Adrenal gland (tissue), 12 donors: ENCODE data around the gene TANC1. TPM values are rescaled to one million over a fixed set of nuclear protein-coding genes. Genes with fewer than 3 reads are reported as not detected.

Source experiments
- DNase-seq, 7 donors: peaks; one replicate each; pipeline ENCODE4 v3.0.0-alpha.2; 2019 to 2020
- H3K27ac ChIP-seq, 5 donors: fragments of 200-600 bp; sonication (generic) in 4 of 5; 1 replicate in 3 of 5; 2 replicates in 2 of 5; pipeline versions ENCODE4 v1.5.1 to v1.8.0; 2016 to 2020; ENCODE audit warnings: mild to moderate bottlenecking in 1 of 5
- H3K27me3 ChIP-seq: fragments of 200-600 bp; 2 replicates; pipeline ENCODE4 v1.8.0; 2021
- H3K36me3 ChIP-seq, 2 donors: fragments of 200-600 bp; replicated peaks in 1 of 2; 1 replicate in 1 of 2; 2 replicates in 1 of 2; pipeline versions ENCODE4 v1.5.1 to v1.8.0; 2018 to 2022
- H3K4me1 ChIP-seq, 2 donors: fragments of 200-600 bp; replicated peaks in 1 of 2; 1 replicate in 1 of 2; 2 replicates in 1 of 2; pipeline versions ENCODE4 v1.5.1 to v1.8.0; 2018 to 2021
- H3K4me3 ChIP-seq, 4 donors: fragments of 200-600 bp; sonication (generic) in 3 of 4; one replicate each; pipeline ENCODE4 v1.5.1; 2016 to 2018
- H3K9me3 ChIP-seq, 3 donors: fragments of 200-600 bp; sonication (generic) in 1 of 3; replicated peaks in 1 of 3; 1 replicate in 2 of 3; 2 replicates in 1 of 3; pipeline versions ENCODE4 v1.5.1 to v1.8.0; 2016 to 2021
- CTCF ChIP-seq, 6 experiments: fragments of 450-650 bp in 4 of 6; fragments of 200-600 bp in 2 of 6; sonication (generic) in 1 of 6; IDR thresholded peaks; 1 replicate in 5 of 6; 2 replicates in 1 of 6; pipeline versions ENCODE4 v1.5.1 to v1.8.0; 2016 to 2021; ENCODE audit warnings: antibody characterized with exemption in 6 of 6, mild to moderate bottlenecking in 2 of 6, moderate library complexity in 1 of 6
- POLR2A ChIP-seq, 2 donors: fragments of 450-650 bp; IDR thresholded peaks; one replicate each; pipeline ENCODE4 v1.6.1; 2017; ENCODE audit warnings: antibody characterized with exemption in 2 of 2, mild to moderate bottlenecking in 2 of 2, moderate library complexity in 1 of 2
- WGBS, 4 donors: extraction: QIAGEN DNeasy Blood & Tissue Kit in 2 of 4; methylation state at CpG; one replicate each; pipeline versions ENCODE4 v1.1.5 to v1.1.7; 2013 to 2017; 5-methylcytosine and 5-hydroxymethylcytosine counted together
- intact Hi-C, 2 donors: fragments of 100-400 bp; cut with DNase I; formaldehyde crosslinking; loops; one replicate each; pipeline versions ENCODE4 v1.14.1 to v1.15.0; 2022 to 2023
- polyA plus RNA-seq, 3 donors: library from polyadenylated mRNA; stranded (reverse); fragments of 200-250 nt in 2 of 3; fragments of 350-450 nt in 1 of 3; fragmentation: Illumina TruSeq in 1 of 3; extraction: RNeasy Lipid Tissue Mini Kit (QIAGEN cat#74804) in 1 of 3; gene quantifications; one replicate each; pipeline ENCODE4 v1.2.3, GENCODE V29; 2013 to 2014
- total RNA-seq, 9 donors: library from RNA; depleted of rRNA in 4 of 9; stranded (reverse); fragments of >200 nt in 4 of 9; fragments of 120-200 nt in 1 of 9; fragmentation: NEBNext Ultra II Directional in 1 of 9; extraction: Animal tissue kit (Norgen Biotek cat#: 25700) in 1 of 9; gene quantifications; one replicate each; pipeline versions ENCODE4 v1.1.0 to v1.2.4, GENCODE V29; 2013 to 2023
- donor health status: healthy with polysubstance abuse.
- donor health status: Bipolar disorder and iron deficiency.
- donor health status: DM: yes; HTN: yes; CAD: no.
- donor health status: DM: no; HTN: no; CAD: no.
- donor health status: DM: no; HTN: no; CAD: no.
- donor health status: DM: yes; HTN: yes; CAD: no.

TANC1 gene
- total and polyA plus RNA-seq, 12 donors = 14.1 to 53.3 (median 24.8) TPM

DNA sequence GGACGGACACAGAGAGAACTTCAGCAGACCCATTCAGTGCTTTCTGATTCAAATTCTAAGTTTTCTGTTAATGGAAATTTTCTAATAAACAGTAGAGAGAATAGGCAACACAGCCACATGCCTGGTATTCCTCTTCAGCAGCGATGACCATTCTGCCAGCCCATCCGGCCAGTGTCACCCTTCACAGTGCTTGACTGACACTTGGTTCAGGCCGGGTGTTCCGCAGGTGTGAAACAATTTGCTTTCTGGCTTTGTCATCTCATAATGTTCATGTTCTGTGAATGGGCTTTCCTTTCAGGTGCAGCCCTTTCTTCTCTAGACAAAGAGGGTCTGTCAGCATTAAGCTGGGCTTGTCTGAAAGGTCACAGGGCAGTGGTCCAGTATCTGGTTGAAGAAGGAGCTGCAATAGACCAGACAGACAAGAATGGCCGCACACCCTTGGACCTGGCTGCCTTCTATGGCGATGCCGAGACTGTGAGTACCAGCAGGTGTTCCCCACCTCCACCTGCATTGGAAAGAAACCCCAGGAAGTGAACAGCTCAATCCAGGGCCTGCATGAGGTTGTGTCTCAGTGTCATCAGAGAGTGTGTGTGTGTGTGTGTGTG lies 251.1 kb downstream of the TANC1 start:
- Histone ChIP-seq H3K4me1 (no peaks in the 10 kb centered on the region), H3K27ac (no peak overlapping the region), H3K36me3 (peaks cover 0 to 54% of the 10 kb centered on the region in 2 donors), H3K27me3 (no peaks in the 10 kb centered on the region), H3K4me3 (no peak overlapping the region), H3K9me3 (no peaks in the 10 kb centered on the region)
- TF ChIP-seq CTCF (IDR thresholded peaks at IDR 0.05) = no peak
- WGBS, 4 donors = 93 to 99% (median 98%) methylated on average over 8 of the region's 8 CpGs
- peak in 1 of 7 donors; percentile 31 for DNase-seq
- intact Hi-C loops = no loop called here

DNA sequence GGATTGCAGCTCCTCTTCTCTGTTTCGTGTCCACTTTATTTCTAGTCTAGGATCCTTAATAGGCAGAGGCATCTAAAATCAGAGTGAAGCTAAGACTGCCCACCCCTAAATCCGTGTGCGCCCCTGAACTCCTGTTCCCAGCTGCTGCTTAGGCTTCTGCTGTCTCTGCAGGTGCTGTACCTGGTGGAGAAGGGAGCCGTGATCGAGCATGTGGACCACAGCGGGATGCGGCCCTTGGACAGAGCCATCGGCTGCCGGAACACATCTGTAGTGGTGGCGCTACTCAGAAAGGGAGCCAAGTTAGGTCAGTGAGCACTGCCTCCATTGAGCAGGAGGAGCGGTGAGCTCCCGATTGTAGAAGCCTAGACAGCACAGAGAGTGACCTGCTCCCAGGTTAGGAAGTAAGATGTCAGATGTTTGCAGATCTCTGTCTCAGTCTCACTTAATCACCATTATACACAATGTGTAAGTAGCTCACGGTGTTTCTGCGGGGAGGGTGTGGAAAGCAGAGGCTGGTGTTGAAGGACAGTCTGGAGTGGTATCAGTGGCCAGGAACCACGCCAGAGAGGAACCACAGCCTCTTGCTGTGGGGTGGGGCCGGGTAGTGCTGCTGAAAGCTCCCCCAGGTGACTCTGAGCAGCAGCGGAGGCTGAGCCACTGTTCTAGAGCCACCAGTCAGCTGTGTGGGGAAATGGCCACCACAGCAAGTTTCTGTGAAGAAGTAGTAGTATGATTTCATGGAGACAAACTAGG lies 255.8 kb downstream of the TANC1 start:
- intact Hi-C loops = no loop called here
- H3K36me3 ChIP-seq = peaks cover 0 to 36% of the 10 kb centered on the region in 2 donors
- no peaks in the 10 kb centered on the region for H3K27me3 ChIP-seq

GRCh38 chr2:159225025-159226016 lies 256.9 kb downstream of the TANC1 start:
- H3K4me1 ChIP-seq = no peaks in the 10 kb centered on the region
- no peak for TF ChIP-seq POLR2A (IDR thresholded peaks at IDR 0.05)
- no peak for TF ChIP-seq CTCF (IDR thresholded peaks at IDR 0.05)
- no peak overlapping the region for H3K4me3 ChIP-seq
- H3K27me3 ChIP-seq = no peaks in the 10 kb centered on the region
- peak overlapping the region in 2 of 5 donors; percentile 7 to 30 for H3K27ac ChIP-seq
- intact Hi-C loops = no loop called here
- H3K36me3 ChIP-seq = peaks cover 0 to 42% of the 10 kb centered on the region in 2 donors
- H3K9me3 ChIP-seq = no peaks in the 10 kb centered on the region
- WGBS, 4 donors = 77 to 81% (median 79%) methylated on average over 25 to 26 of the region's 26 CpGs
- DNase-seq = peak in 3 of 7 donors; percentile 9 to 60 (median 41)

More for the DNA sequence above, 255.8 kb downstream of the TANC1 start:
- Histone ChIP-seq H3K27ac (peak overlapping the region in 1 of 5 donors; percentile 13), H3K4me1 (no peaks in the 10 kb centered on the region), H3K4me3 (no peak overlapping the region), H3K9me3 (no peaks in the 10 kb centered on the region)
- TF ChIP-seq CTCF (IDR thresholded peaks at IDR 0.05) = no peak
- peak in 1 of 7 donors; percentile 35 for DNase-seq
- 93 to 98% (median 97%) methylated on average over 14 to 17 of the region's 17 CpGs for WGBS, 4 donors

DNA sequence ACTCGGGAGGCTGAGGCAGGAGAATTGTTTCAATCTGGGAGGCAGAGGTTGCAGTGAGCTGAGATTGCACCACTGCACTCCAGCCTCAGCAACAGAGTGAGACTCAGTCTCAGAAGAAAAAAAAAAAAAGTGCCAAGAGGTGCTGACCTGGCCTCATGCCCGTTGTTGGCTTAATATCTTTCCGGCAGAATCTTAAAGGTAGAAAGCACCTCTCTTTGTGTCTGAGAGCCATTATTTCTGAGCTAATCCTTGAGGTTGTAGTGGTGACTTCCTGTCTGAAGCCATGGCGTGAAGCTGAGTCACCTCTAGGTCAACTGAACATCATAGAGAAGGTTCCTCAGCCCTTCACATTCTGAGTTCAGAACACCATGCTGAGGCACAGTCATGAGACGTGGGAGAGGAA lies 257.6 kb downstream of the TANC1 start:
- H3K4me1 ChIP-seq = no peaks in the 10 kb centered on the region
- H3K36me3 ChIP-seq = peaks cover 0 to 41% of the 10 kb centered on the region in 2 donors
- H3K4me3 ChIP-seq = no peak overlapping the region
- H3K27me3 ChIP-seq = no peaks in the 10 kb centered on the region
- H3K27ac ChIP-seq = peak overlapping the region in 2 of 5 donors; percentile 7 to 30
- H3K9me3 ChIP-seq = no peaks in the 10 kb centered on the region
- WGBS, 4 donors = 60 to 78% (median 66%) methylated on average over 5 of the region's 5 CpGs
- intact Hi-C loops = no loop called here
- TF ChIP-seq CTCF (IDR thresholded peaks at IDR 0.05) (no peak), POLR2A (IDR thresholded peaks at IDR 0.05) (no peak)
- DNase-seq = peak in 2 of 7 donors; percentile 16 to 23
